ENCODE data around the gene MXD3.

MXD3 gene

GRCh38 chr5:177349762-177350161, 38.1 kb upstream of the MXD3 start:
- TF ChIP-seq POLR2AphosphoS5 (IDR thresholded peaks at IDR 0.05; ENCODE audit: low read depth, low read length) (no peak), TAF1 (IDR thresholded peaks at IDR 0.05; ENCODE audit: borderline replicate concordance, insufficient read depth, low read length) (no peak), SIN3A (IDR thresholded peaks at IDR 0.05; ENCODE audit: borderline replicate concordance, insufficient read depth, low read length) (no peak), REST (IDR thresholded peaks at IDR 0.05; ENCODE audit: insufficient read depth in 1 of 2, low read depth in 2 of 2, low read length in 2 of 2) (no peak), FOXP2 (optimal IDR thresholded peaks at IDR 0.05; ENCODE audit: borderline replicate concordance, extremely low read depth, extremely low read length, insufficient read depth) (no peak)

GRCh38 chr5:177349362-177349647, 37.6 kb upstream of the MXD3 start:
- TF ChIP-seq POLR2AphosphoS5 (IDR thresholded peaks at IDR 0.05; ENCODE audit: low read depth, low read length) (no peak), TAF1 (IDR thresholded peaks at IDR 0.05; ENCODE audit: borderline replicate concordance, insufficient read depth, low read length) (no peak), REST (IDR thresholded peaks at IDR 0.05; ENCODE audit: insufficient read depth in 1 of 2, low read depth in 2 of 2, low read length in 2 of 2) (no peak), SIN3A (IDR thresholded peaks at IDR 0.05; ENCODE audit: borderline replicate concordance, insufficient read depth, low read length) (no peak), FOXP2 (optimal IDR thresholded peaks at IDR 0.05; ENCODE audit: borderline replicate concordance, extremely low read depth, extremely low read length, insufficient read depth) (no peak)

GRCh38 chr5:177347699-177348098, 36.0 kb upstream of the MXD3 start:
- TF ChIP-seq TAF1 (IDR thresholded peaks at IDR 0.05; ENCODE audit: borderline replicate concordance, insufficient read depth, low read length) = no peak
- no peak for TF ChIP-seq FOXP2 (optimal IDR thresholded peaks at IDR 0.05; ENCODE audit: borderline replicate concordance, extremely low read depth, extremely low read length, insufficient read depth)
- TF ChIP-seq SIN3A (IDR thresholded peaks at IDR 0.05; ENCODE audit: borderline replicate concordance, insufficient read depth, low read length) = no peak
- no peak for TF ChIP-seq POLR2AphosphoS5 (IDR thresholded peaks at IDR 0.05; ENCODE audit: low read depth, low read length)
- no peak for TF ChIP-seq REST (IDR thresholded peaks at IDR 0.05; ENCODE audit: insufficient read depth in 1 of 2, low read depth in 2 of 2, low read length in 2 of 2)

- TF ChIP-seq REST (IDR thresholded peaks at IDR 0.05; ENCODE audit: insufficient read depth in 1 of 2, low read depth in 2 of 2, low read length in 2 of 2) (no peak), SIN3A (IDR thresholded peaks at IDR 0.05; ENCODE audit: borderline replicate concordance, insufficient read depth, low read length) (no peak), FOXP2 (optimal IDR thresholded peaks at IDR 0.05; ENCODE audit: borderline replicate concordance, extremely low read depth, extremely low read length, insufficient read depth) (no peak), POLR2AphosphoS5 (IDR thresholded peaks at IDR 0.05; ENCODE audit: low read depth, low read length) (no peak), TAF1 (IDR thresholded peaks at IDR 0.05; ENCODE audit: borderline replicate concordance, insufficient read depth, low read length) (no peak)
Observed at GRCh38 chr5:177346820-177347219, 35.1 kb upstream of the MXD3 start.

GRCh38 chr5:177344891-177345290, 33.2 kb upstream of the MXD3 start:
- no peak for TF ChIP-seq TAF1 (IDR thresholded peaks at IDR 0.05; ENCODE audit: borderline replicate concordance, insufficient read depth, low read length)
- TF ChIP-seq FOXP2 (optimal IDR thresholded peaks at IDR 0.05; ENCODE audit: borderline replicate concordance, extremely low read depth, extremely low read length, insufficient read depth) = no peak
- TF ChIP-seq POLR2AphosphoS5 (IDR thresholded peaks at IDR 0.05; ENCODE audit: low read depth, low read length) = no peak
- TF ChIP-seq SIN3A (IDR thresholded peaks at IDR 0.05; ENCODE audit: borderline replicate concordance, insufficient read depth, low read length) = no peak
- no peak for TF ChIP-seq REST (IDR thresholded peaks at IDR 0.05; ENCODE audit: insufficient read depth in 1 of 2, low read depth in 2 of 2, low read length in 2 of 2)

Data from PFSK-1 (cell line).